GM12891 (cell line): Measurements from ENCODE around the gene RPA3.

Source experiments
- POLR2A ChIP-seq: IDR thresholded peaks from 2 replicates; pipeline ENCODE4 v1.6.1; 2011; ENCODE audit warnings: low read depth, low read length, control low read depth
- POLR2AphosphoS5 ChIP-seq: IDR thresholded peaks from 2 replicates; pipeline ENCODE4 v1.6.1; 2011; ENCODE audit warnings: low read depth, low read length, control low read depth

DNA sequence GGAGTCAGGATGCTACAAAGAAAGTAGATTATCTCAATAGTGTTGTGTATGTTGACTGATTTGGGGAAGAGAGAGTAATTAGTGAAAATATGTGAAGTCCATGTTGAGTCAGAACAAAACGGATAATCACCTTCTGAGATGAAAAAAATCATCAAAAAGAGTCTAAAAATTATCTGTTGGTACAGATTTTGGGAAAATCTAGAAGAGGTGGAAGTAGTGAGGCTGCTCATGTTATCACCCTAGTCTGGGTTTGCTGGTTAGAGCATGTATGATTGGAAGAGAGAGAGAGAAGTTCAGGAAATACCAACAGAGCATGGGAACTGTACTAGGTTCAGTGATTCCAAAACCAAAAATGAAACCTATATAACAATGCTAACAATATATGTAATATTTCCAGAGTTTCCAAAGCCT, 12.3 kb downstream of the RPA3 start:
- TF ChIP-seq POLR2AphosphoS5 (no peak), POLR2A (no peak)
